ENCODE results near the gene RASGEF1C. TPM values are rescaled to one million over a fixed set of nuclear protein-coding genes. Genes with fewer than 3 reads are reported as not detected.

RASGEF1C gene
- total and polyA plus RNA-seq, 10 of the 15 experiments (the other 5 are each of a cell fraction or from before 2014, with no cell fraction given): not detected

DNA sequence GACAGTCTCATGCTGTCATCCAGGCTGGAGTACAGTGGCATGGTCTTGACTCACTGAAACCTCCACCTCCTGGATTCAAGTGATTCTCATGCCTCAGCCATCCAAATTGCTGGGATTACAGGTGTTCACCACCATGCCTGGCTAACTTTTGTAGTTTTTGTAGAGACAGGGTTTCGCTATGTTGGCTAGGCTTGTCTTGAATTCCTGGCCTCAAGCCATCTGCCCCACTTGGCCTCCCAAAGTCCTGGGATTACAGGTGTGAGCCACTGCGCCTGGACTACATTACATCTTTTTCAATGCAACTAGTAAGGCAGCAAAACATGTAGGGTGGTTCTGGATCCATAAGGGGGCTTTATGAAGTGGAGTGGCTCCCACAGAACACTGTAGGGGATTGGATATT, 29.6 kb upstream of the RASGEF1C start:
- ChIA-PET CTCF (no interaction called here), POLR2A (interaction anchor here (0.7 kb wide), 1 partner anchor 36 kb away, joined by 10 read pairs; no protein-coding TSS in a partner anchor), SMC1A (ENCODE audit: uncharacterized antibody, unreplicated experiment) (no interaction called here), RAD21 (ENCODE audit: unreplicated experiment) (no interaction called here)
- no peak for ATAC-seq
- no peaks in the 10 kb centered on the region; the same call in 2 of the 3 replicates for H3K9me3 ChIP-seq (replicated peaks; ENCODE audit: control insufficient read depth, insufficient read depth, low read length)
- TF ChIP-seq WRNIP1 (IDR thresholded peaks at IDR 0.05; ENCODE audit: borderline replicate concordance, low read depth, low read length) (no peak), KAT2A (conservative IDR thresholded peaks at IDR 0.05; ENCODE audit: control insufficient read depth, low read depth, low read length) (no peak), RAD51 (IDR thresholded peaks at IDR 0.05) (no peak), ZSCAN29 (IDR thresholded peaks at IDR 0.05) (no peak), ASH2L (IDR thresholded peaks at IDR 0.05; ENCODE audit: borderline replicate concordance, low read depth) (no peak), CBX3 (IDR thresholded peaks at IDR 0.05; ENCODE audit: borderline replicate concordance, low read depth) (no peak), BHLHE40 (IDR thresholded peaks at IDR 0.05; ENCODE audit: borderline replicate concordance in 1 of 2, low read depth in 2 of 2, low read length in 1 of 2) (no peak), BMI1 (IDR thresholded peaks at IDR 0.05; ENCODE audit: borderline replicate concordance) (no peak), JUND (IDR thresholded peaks at IDR 0.05; ENCODE audit: low read depth, low read length) (no peak), RELA (IDR thresholded peaks at IDR 0.05; ENCODE audit: borderline replicate concordance, partially characterized antibody) (no peak), ZNF217 (IDR thresholded peaks at IDR 0.05) (no peak), PAX5 (IDR thresholded peaks at IDR 0.05; ENCODE audit: borderline replicate concordance, low read depth, low read length) (no peak)
- TF ChIP-seq, protein P1, sequence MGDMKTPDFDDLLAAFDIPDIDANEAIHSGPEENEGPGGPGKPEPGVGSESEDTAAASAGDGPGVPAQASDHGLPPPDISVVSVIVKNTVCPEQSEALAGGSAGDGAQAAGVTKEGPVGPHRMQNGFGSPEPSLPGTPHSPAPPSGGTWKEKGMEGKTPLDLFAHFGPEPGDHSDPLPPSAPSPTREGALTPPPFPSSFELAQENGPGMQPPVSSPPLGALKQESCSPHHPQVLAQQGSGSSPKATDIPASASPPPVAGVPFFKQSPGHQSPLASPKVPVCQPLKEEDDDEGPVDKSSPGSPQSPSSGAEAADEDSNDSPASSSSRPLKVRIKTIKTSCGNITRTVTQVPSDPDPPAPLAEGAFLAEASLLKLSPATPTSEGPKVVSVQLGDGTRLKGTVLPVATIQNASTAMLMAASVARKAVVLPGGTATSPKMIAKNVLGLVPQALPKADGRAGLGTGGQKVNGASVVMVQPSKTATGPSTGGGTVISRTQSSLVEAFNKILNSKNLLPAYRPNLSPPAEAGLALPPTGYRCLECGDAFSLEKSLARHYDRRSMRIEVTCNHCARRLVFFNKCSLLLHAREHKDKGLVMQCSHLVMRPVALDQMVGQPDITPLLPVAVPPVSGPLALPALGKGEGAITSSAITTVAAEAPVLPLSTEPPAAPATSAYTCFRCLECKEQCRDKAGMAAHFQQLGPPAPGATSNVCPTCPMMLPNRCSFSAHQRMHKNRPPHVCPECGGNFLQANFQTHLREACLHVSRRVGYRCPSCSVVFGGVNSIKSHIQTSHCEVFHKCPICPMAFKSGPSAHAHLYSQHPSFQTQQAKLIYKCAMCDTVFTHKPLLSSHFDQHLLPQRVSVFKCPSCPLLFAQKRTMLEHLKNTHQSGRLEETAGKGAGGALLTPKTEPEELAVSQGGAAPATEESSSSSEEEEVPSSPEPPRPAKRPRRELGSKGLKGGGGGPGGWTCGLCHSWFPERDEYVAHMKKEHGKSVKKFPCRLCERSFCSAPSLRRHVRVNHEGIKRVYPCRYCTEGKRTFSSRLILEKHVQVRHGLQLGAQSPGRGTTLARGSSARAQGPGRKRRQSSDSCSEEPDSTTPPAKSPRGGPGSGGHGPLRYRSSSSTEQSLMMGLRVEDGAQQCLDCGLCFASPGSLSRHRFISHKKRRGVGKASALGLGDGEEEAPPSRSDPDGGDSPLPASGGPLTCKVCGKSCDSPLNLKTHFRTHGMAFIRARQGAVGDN (IDR thresholded peaks at IDR 0.05): no peak
- TF ChIP-seq, protein P2, sequence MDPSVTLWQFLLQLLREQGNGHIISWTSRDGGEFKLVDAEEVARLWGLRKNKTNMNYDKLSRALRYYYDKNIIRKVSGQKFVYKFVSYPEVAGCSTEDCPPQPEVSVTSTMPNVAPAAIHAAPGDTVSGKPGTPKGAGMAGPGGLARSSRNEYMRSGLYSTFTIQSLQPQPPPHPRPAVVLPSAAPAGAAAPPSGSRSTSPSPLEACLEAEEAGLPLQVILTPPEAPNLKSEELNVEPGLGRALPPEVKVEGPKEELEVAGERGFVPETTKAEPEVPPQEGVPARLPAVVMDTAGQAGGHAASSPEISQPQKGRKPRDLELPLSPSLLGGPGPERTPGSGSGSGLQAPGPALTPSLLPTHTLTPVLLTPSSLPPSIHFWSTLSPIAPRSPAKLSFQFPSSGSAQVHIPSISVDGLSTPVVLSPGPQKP (IDR thresholded peaks at IDR 0.05; ENCODE audit: low read depth, low read length): no peak
- TF ChIP-seq, protein P3, sequence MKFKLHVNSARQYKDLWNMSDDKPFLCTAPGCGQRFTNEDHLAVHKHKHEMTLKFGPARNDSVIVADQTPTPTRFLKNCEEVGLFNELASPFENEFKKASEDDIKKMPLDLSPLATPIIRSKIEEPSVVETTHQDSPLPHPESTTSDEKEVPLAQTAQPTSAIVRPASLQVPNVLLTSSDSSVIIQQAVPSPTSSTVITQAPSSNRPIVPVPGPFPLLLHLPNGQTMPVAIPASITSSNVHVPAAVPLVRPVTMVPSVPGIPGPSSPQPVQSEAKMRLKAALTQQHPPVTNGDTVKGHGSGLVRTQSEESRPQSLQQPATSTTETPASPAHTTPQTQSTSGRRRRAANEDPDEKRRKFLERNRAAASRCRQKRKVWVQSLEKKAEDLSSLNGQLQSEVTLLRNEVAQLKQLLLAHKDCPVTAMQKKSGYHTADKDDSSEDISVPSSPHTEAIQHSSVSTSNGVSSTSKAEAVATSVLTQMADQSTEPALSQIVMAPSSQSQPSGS (IDR thresholded peaks at IDR 0.05; ENCODE audit: low read length): no peak
- H3K27ac ChIP-seq (ENCODE audit: control insufficient read depth, insufficient read depth): no peak overlapping the region
- no TSS peak for BruUV-seq (replicated peaks)
- intact Hi-C loops (cut with micrococcal nuclease; ENCODE audit: unreplicated experiment) (no loop called here), in situ Hi-C loops (cut with MboI) (no loop called here)
- FAIRE-seq: no peak
- H3K4me1 ChIP-seq (ENCODE audit: control insufficient read depth, insufficient read depth, low read length): no peaks in the 10 kb centered on the region
- DNase-seq (ENCODE audit: low read depth, low spot score): no peak
- no peak overlapping the region for H3K4me3 ChIP-seq
- H2AFZ ChIP-seq (ENCODE audit: control insufficient read depth, low read depth, low read length): no peak overlapping the region
- H3K79me2 ChIP-seq (ENCODE audit: control insufficient read depth, insufficient read depth, low read length): no peaks in the 10 kb centered on the region
- 100% methylated on average over 2 of the region's 2 CpGs for WGBS (ENCODE audit: insufficient coverage, insufficient replicate concordance, low lambda C conversion rate, missing lambda C conversion rate)
- no peak overlapping the region for H3K4me2 ChIP-seq (ENCODE audit: control insufficient read depth, insufficient read depth)
- H3K9ac ChIP-seq (ENCODE audit: control insufficient read depth, insufficient read depth, low read length): no peak overlapping the region
- H4K20me1 ChIP-seq (ENCODE audit: control insufficient read depth, insufficient read depth): no peaks in the 10 kb centered on the region
- peaks cover 3 to 31% of the 10 kb centered on the region in 2 experiments for H3K36me3 ChIP-seq (ENCODE audit: control insufficient read depth in 2 of 2, insufficient read depth in 2 of 2, low read length in 1 of 2)
- no peaks in the 10 kb centered on the region for H3K27me3 ChIP-seq (replicated peaks in 1 of 2; ENCODE audit: control insufficient read depth in 2 of 2, insufficient read depth in 2 of 2, low read length in 1 of 2)

All from GM12878 (cell line).